Prostate gland (tissue), 2 donors: ENCODE results near the gene NLGN2.

ENCODE experiments used
- POLR2A ChIP-seq: fragments of 450-650 bp; IDR thresholded peaks from one replicate; pipeline ENCODE4 v1.6.1; 2016; ENCODE audit warnings: antibody characterized with exemption, mild to moderate bottlenecking
- POLR2AphosphoS5 ChIP-seq: sonication (generic); formaldehyde crosslinking; IDR thresholded peaks from one replicate; pipeline ENCODE4 v1.6.1; 2017; ENCODE audit warnings: antibody characterized with exemption
- TF ChIP-seq, protein P1 (sequence below), 4 experiments: fragments of 200-600 bp in 2 of 4; fragments of 450-650 bp in 2 of 4; sonication (generic) in 2 of 4; IDR thresholded peaks; 1 replicate in 3 of 4; 2 replicates in 1 of 4; pipeline ENCODE4 v1.5.1; 2016 to 2019; ENCODE audit warnings: antibody characterized with exemption in 4 of 4, mild to moderate bottlenecking in 2 of 4, moderate library complexity in 2 of 4

DNA sequence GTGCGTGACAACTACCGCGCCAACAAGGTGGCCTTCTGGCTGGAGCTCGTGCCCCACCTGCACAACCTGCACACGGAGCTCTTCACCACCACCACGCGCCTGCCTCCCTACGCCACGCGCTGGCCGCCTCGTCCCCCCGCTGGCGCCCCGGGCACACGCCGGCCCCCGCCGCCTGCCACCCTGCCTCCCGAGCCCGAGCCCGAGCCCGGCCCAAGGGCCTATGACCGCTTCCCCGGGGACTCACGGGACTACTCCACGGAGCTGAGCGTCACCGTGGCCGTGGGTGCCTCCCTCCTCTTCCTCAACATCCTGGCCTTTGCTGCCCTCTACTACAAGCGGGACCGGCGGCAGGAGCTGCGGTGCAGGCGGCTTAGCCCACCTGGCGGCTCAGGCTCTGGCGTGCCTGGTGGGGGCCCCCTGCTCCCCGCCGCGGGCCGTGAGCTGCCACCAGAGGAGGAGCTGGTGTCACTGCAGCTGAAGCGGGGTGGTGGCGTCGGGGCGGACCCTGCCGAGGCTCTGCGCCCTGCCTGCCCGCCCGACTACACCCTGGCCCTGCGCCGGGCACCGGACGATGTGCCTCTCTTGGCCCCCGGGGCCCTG lies 9.5 kb downstream of the NLGN2 start:
- TF ChIP-seq, protein P1, sequence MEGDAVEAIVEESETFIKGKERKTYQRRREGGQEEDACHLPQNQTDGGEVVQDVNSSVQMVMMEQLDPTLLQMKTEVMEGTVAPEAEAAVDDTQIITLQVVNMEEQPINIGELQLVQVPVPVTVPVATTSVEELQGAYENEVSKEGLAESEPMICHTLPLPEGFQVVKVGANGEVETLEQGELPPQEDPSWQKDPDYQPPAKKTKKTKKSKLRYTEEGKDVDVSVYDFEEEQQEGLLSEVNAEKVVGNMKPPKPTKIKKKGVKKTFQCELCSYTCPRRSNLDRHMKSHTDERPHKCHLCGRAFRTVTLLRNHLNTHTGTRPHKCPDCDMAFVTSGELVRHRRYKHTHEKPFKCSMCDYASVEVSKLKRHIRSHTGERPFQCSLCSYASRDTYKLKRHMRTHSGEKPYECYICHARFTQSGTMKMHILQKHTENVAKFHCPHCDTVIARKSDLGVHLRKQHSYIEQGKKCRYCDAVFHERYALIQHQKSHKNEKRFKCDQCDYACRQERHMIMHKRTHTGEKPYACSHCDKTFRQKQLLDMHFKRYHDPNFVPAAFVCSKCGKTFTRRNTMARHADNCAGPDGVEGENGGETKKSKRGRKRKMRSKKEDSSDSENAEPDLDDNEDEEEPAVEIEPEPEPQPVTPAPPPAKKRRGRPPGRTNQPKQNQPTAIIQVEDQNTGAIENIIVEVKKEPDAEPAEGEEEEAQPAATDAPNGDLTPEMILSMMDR (IDR thresholded peaks at IDR 0.05): no peak
- TF ChIP-seq POLR2A (no peak), POLR2AphosphoS5 (no peak)
